HL-60/S4 treated with phorbol 12-myristate 13-acetate at 8.2 ng/mL for 4 days and 3 days (cell line): ENCODE measurements around the gene XYLT1.

Experiments
- in situ Hi-C: fragments of 300-500 bp; cut with MboI; formaldehyde crosslinking; loops from 2 replicates; pipeline ENCODE4 v1.15.0; 2022; ENCODE audit warnings: low sequenced_read_pairs

Gene XYLT1

GRCh38 chr16:17404941-17405689 is 65.6 kb downstream of the XYLT1 start:
- in situ Hi-C loops: no loop called here

GRCh38 chr16:17403859-17404545 is 66.8 kb downstream of the XYLT1 start:
- in situ Hi-C loops: no loop called here

- in situ Hi-C loops: no loop called here
Observed at GRCh38 chr16:17403156-17403809, 67.5 kb downstream of the XYLT1 start.

- in situ Hi-C loops: no loop called here
Observed at GRCh38 chr16:17397499-17397891, 73.3 kb downstream of the XYLT1 start.

GRCh38 chr16:17396762-17397498 is 73.8 kb downstream of the XYLT1 start:
- in situ Hi-C loops: no loop called here

- in situ Hi-C loops: no loop called here
Observed at GRCh38 chr16:17395849-17396480, 74.8 kb downstream of the XYLT1 start.

GRCh38 chr16:17392857-17393692 is 77.7 kb downstream of the XYLT1 start:
- in situ Hi-C loops: no loop called here

- in situ Hi-C loops: no loop called here
Observed at GRCh38 chr16:17392127-17392856, 78.5 kb downstream of the XYLT1 start.

GRCh38 chr16:17391715-17392114 is 79.0 kb downstream of the XYLT1 start:
- in situ Hi-C loops: no loop called here

- in situ Hi-C loops: no loop called here
Observed at GRCh38 chr16:17389384-17389783, 81.4 kb downstream of the XYLT1 start.

- in situ Hi-C loops: no loop called here
Observed at GRCh38 chr16:17387256-17387655, 83.5 kb downstream of the XYLT1 start.

GRCh38 chr16:17386229-17386628 is 84.5 kb downstream of the XYLT1 start:
- in situ Hi-C loops: no loop called here

- in situ Hi-C loops: no loop called here
Observed at GRCh38 chr16:17384471-17384870, 86.3 kb downstream of the XYLT1 start.

- in situ Hi-C loops: no loop called here
Observed at GRCh38 chr16:17382949-17383863, 87.6 kb downstream of the XYLT1 start.

- in situ Hi-C loops: no loop called here
Observed at GRCh38 chr16:17382514-17382913, 88.2 kb downstream of the XYLT1 start.

GRCh38 chr16:17381784-17382183 is 89.0 kb downstream of the XYLT1 start:
- in situ Hi-C loops: no loop called here

- in situ Hi-C loops: no loop called here
Observed at GRCh38 chr16:17380613-17381012, 90.1 kb downstream of the XYLT1 start.

GRCh38 chr16:17379121-17379571 is 91.6 kb downstream of the XYLT1 start:
- in situ Hi-C loops: no loop called here
